ENCODE measurements around the gene OSBPL3.

Gene OSBPL3

DNA sequence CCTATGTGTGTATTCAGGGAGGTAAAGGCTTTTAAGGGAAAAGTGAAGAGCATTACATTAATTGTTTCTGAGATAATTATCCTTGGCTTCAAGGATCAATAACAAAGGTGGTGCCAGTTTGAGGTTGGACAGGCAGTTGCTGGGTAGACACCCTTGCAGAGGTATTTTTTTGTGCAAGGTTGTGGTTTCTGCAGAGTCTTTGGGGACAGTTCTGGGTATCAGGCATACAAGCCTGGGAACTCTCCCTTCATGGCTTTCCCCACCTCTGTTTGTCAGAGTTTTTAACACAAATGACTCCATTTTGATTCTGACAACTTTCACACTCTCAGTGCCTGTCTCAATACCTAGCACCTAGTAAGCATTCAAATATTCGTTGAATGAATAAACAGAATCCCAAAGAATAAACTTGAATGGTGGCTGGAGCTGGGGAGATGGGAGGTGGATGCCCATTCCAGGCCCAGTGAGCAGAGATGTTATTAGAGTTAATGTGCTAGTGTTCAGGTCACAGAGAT is 7.4 kb upstream of the OSBPL3 start:
- no peak for DNase-seq
- Mint-ChIP-seq H3K4me3 (no peak overlapping the region), H3K27me3 (ENCODE audit: low read depth, poor library complexity) (peaks cover 43% of the 10 kb centered on the region), H3K27ac (no peak overlapping the region), H3K36me3 (ENCODE audit: low read depth) (no peaks in the 10 kb centered on the region), H3K9me3 (peaks cover 22% of the 10 kb centered on the region), H3K4me1 (no peaks in the 10 kb centered on the region)
- TF ChIP-seq, protein P1, sequence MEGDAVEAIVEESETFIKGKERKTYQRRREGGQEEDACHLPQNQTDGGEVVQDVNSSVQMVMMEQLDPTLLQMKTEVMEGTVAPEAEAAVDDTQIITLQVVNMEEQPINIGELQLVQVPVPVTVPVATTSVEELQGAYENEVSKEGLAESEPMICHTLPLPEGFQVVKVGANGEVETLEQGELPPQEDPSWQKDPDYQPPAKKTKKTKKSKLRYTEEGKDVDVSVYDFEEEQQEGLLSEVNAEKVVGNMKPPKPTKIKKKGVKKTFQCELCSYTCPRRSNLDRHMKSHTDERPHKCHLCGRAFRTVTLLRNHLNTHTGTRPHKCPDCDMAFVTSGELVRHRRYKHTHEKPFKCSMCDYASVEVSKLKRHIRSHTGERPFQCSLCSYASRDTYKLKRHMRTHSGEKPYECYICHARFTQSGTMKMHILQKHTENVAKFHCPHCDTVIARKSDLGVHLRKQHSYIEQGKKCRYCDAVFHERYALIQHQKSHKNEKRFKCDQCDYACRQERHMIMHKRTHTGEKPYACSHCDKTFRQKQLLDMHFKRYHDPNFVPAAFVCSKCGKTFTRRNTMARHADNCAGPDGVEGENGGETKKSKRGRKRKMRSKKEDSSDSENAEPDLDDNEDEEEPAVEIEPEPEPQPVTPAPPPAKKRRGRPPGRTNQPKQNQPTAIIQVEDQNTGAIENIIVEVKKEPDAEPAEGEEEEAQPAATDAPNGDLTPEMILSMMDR (IDR thresholded peaks at IDR 0.05), result no peak

DNA sequence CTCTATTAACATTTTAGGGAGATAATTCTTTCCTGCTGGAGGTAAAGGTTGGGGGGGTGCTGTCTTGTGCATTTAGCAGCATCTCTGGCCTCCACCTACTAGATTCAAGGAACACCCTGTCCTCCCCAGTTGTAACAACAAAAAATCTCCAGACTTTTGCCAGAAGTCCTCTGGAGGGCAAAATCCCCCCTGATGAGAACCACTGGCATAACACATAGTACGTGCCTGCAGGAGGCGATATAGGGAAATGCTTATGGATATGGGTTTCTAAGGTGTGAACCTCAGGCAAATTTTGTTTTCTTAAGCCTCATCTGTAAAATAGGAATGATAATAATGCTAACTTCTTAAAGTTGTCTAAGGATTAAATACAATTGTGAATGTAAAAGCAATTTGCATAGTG is 2.9 kb upstream of the OSBPL3 start:
- Mint-ChIP-seq H3K4me3 (no peak overlapping the region), H3K27ac (no peak overlapping the region), H3K36me3 (ENCODE audit: low read depth) (no peaks in the 10 kb centered on the region), H3K9me3 (peaks cover 22% of the 10 kb centered on the region), H3K27me3 (ENCODE audit: low read depth, poor library complexity) (peaks cover 70% of the 10 kb centered on the region), H3K4me1 (peaks cover 26% of the 10 kb centered on the region)
- no peak for DNase-seq
- TF ChIP-seq, protein P1 (IDR thresholded peaks at IDR 0.05), result peak; percentile 9

DNA sequence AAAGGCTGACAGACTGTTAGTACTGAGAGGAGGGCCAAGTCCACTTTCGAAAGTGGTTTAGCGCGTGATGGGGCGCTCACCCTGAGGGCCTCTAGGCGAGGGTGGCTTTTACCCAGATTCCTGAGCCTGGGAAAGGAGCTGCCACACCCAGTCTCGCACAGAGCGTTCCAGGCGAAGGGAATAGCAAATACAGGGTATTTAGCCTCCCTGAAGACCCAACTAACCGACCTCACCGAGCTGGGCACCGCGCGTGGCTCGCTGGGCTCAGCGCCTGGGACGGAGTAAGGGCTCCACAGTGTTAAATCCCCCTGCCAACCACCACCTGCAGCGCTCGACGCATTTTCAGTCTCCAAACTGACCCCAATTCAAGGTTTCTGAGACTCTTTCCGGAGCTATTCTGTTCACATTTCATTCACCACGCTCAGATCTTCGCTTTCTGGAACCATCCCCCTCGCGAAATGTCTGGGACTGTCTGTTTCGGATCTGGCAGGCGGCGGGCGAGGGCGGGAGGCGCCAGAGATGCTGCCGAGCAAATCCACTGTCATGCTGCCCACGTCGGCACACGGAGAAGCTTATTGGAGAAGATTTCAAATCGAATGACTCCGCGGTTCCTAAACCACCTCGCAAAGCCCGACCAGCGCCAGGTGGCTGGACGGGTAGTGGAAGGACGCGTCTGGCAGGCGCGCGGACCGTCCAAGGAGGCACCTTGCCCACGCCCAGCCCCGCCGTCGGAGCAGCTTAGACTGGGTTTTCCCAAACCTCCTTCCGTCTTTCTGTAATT is 1.4 kb upstream of the OSBPL3 start:
- Mint-ChIP-seq H3K27ac (no peak overlapping the region), H3K27me3 (ENCODE audit: low read depth, poor library complexity) (peaks cover 78% of the 10 kb centered on the region), H3K4me3 (peak overlapping the region; percentile 93), H3K36me3 (ENCODE audit: low read depth) (no peaks in the 10 kb centered on the region), H3K4me1 (peaks cover 26% of the 10 kb centered on the region), H3K9me3 (peaks cover 22% of the 10 kb centered on the region)
- TF ChIP-seq, protein P1 (IDR thresholded peaks at IDR 0.05), result no peak
- peak; percentile 38 for DNase-seq

DNA sequence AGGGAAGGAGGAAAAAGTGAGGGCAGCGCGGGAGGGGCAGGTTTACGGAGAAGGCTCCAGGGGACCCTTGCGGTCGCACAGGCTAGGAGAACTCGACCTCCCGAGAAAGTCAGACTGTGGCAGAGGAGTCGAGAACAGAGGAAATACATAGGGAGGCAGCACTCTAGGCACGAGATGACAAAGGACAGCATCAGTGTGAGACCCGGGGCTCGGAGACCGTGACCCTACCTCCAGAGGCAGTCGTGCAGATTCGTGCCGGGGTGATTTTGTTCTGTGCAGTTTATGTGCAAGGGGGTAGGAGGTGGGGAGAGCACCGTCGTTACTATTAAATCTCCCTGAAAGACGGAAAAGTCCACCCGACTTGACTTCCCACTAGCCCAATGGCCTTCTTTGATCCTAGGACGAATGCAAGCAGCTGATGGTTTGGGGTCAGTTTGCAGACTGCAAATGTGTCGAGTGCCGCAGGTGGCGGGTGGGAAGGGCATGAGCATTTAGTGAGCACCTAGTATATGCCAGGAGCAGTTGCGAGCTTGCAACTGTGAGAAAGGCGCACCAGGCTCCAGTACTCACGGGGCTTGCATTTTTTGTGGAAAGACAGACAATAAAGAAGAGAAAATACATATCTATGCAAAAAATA is 674 bp upstream of the OSBPL3 start:
- TF ChIP-seq, protein P1 (IDR thresholded peaks at IDR 0.05), result no peak
- DNase-seq, result no peak
- H3K27me3 Mint-ChIP-seq (ENCODE audit: low read depth, poor library complexity), result peaks cover 76% of the 10 kb centered on the region
- peaks cover 26% of the 10 kb centered on the region for H3K4me1 Mint-ChIP-seq
- H3K9me3 Mint-ChIP-seq, result peaks cover 16% of the 10 kb centered on the region
- H3K36me3 Mint-ChIP-seq (ENCODE audit: low read depth), result no peaks in the 10 kb centered on the region
- H3K4me3 Mint-ChIP-seq, result peak overlapping the region; percentile 93
- H3K27ac Mint-ChIP-seq, result peak overlapping the region; percentile 77

DNA sequence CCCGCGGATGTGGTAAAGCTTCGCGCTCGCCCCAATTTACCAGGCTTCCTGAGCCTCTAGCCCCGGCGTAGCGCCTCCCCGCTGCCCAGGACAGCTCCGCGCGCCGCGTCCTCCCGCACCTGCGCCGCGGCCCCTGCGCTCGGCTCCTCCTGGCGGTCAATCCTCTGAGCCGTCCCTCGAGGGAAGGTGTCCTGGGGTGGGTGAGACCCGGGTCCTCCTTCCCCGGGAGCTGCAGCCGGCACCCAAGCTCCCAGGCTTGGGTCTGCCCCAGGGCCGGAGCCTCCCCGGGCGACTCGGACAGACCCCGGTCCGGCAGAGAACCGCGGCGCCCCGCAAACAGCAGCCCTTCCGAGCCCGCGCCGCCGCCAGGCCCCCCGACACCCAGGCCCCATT is 512 bp downstream of the OSBPL3 start:
- TF ChIP-seq, protein P1 (IDR thresholded peaks at IDR 0.05), result peak; percentile 34

More for the DNA sequence above, 512 bp downstream of the OSBPL3 start:
- Mint-ChIP-seq H3K4me3 (peak overlapping the region; percentile 86), H3K27me3 (ENCODE audit: low read depth, poor library complexity) (peaks cover 71% of the 10 kb centered on the region), H3K27ac (no peak overlapping the region), H3K4me1 (peaks cover 26% of the 10 kb centered on the region), H3K36me3 (ENCODE audit: low read depth) (no peaks in the 10 kb centered on the region), H3K9me3 (peaks cover 12% of the 10 kb centered on the region)
- DNase-seq, result peak; percentile 69
